Activated B cell treated with CpG ODN at 0.5 μM for 24 hours (primary cell): Measurements from ENCODE around the gene CCL1. TPM values are rescaled to one million over a fixed set of nuclear protein-coding genes. Genes with fewer than 3 reads are reported as not detected.

Source experiments
- ATAC-seq: fragments of 200-7000 bp; cut with Tn5 transposase; one replicate; pipeline ENCODE4 v1.10.0; 2021; ENCODE audit warnings: low read depth, mild to moderate bottlenecking, moderate library complexity
- CTCF ChIA-PET: fragments of 350-600 bp; sonication (Branson Sonifier 250); formaldehyde crosslinking; loops from one replicate; lab custom pipeline; 2021; ENCODE audit warnings: antibody characterized with exemption; lab: Charles Lee
- POLR2A ChIA-PET: fragments of 350-600 bp; sonication (Branson Sonifier 250); formaldehyde crosslinking; loops from one replicate; lab custom pipeline; 2021; ENCODE audit warnings: antibody characterized with exemption; lab: Charles Lee
- DNase-seq: peaks from one replicate; pipeline ENCODE4 v3.0.0; 2022
- H3K27ac Mint-ChIP-seq: one replicate; pipeline ENCODE4 v1.8.0; 2020; ENCODE audit warnings: mixed read lengths
- H3K27me3 Mint-ChIP-seq: one replicate; pipeline ENCODE4 v1.8.0; 2021; ENCODE audit warnings: mixed read lengths
- H3K36me3 Mint-ChIP-seq: one replicate; pipeline ENCODE4 v1.8.0; 2021; ENCODE audit warnings: low read depth, mixed read lengths
- H3K4me1 Mint-ChIP-seq: one replicate; pipeline ENCODE4 v1.8.0; 2021; ENCODE audit warnings: mixed read lengths
- H3K4me3 Mint-ChIP-seq: one replicate; pipeline ENCODE4 v1.8.0; 2020; ENCODE audit warnings: mild to moderate bottlenecking, mixed read lengths
- H3K9me3 Mint-ChIP-seq: one replicate; pipeline ENCODE4 v1.8.0; 2020; ENCODE audit warnings: mixed read lengths
- CTCF ChIP-seq: fragments of 200-600 bp; IDR thresholded peaks from one replicate; pipeline ENCODE4 v1.8.0; 2022; ENCODE audit warnings: antibody characterized with exemption, mild to moderate bottlenecking
- intact Hi-C: fragments of 100-400 bp; cut with micrococcal nuclease; formaldehyde crosslinking; loops from one replicate; pipeline ENCODE4 v1.15.1; 2024
- total RNA-seq: library from RNA; stranded (reverse); gene quantifications from 2 replicates; pipeline ENCODE4 v1.2.3, GENCODE V29; 2022

The CCL1 gene
- not detected in 2 replicates for total RNA-seq

- Mint-ChIP-seq H3K27me3 (peaks cover 20% of the 10 kb centered on the region), H3K36me3 (no peaks in the 10 kb centered on the region), H3K4me3 (no peak within 1 kb of the TSS), H3K4me1 (peaks cover 5% of the 10 kb centered on the region), H3K27ac (no peak within 1 kb of the TSS), H3K9me3 (no peaks in the 10 kb centered on the region)
- DNase-seq (no peak), ATAC-seq (no peak)
- intact Hi-C loops: loop anchor here (5.0 kb wide), 2 partner anchors 436 to 586 kb away; no protein-coding TSS in a partner anchor
- CTCF ChIA-PET: interaction anchor here (1.0 to 4.8 kb wide), 5 partner anchors 8 to 192 kb away, joined by 4 to 173 read pairs (median 10); no protein-coding TSS in a partner anchor
- POLR2A ChIA-PET: no interaction called here
- no peak for TF ChIP-seq CTCF
Observed at GRCh38 chr17:34363183-34363661, at the start of gene CCL1. CCL1 (minus strand) TSS chr17:34363233; CDS start chr17:34363161, 72 bp downstream.

GRCh38 chr17:34412534-34412933 lies 49.5 kb upstream of the CCL1 start:
- no peak for TF ChIP-seq CTCF
- POLR2A ChIA-PET: no interaction called here

GRCh38 chr17:34411646-34412421 lies 48.8 kb upstream of the CCL1 start:
- H3K27me3 Mint-ChIP-seq: peaks cover 18% of the 10 kb centered on the region
- ATAC-seq (no peak), DNase-seq (no peak)
- H3K4me3 Mint-ChIP-seq: no peak overlapping the region
- no peak overlapping the region for H3K27ac Mint-ChIP-seq
- intact Hi-C loops: no loop called here
- no peaks in the 10 kb centered on the region for H3K9me3 Mint-ChIP-seq
- no peak for TF ChIP-seq CTCF
- CTCF ChIA-PET: no interaction called here
- no peaks in the 10 kb centered on the region for H3K36me3 Mint-ChIP-seq
- H3K4me1 Mint-ChIP-seq: no peaks in the 10 kb centered on the region
- POLR2A ChIA-PET: no interaction called here

More at GRCh38 chr17:34412534-34412933, 49.5 kb upstream of the CCL1 start:
- DNase-seq (no peak), ATAC-seq (no peak)
- CTCF ChIA-PET: no interaction called here
- H3K27me3 Mint-ChIP-seq: peaks cover 15% of the 10 kb centered on the region
- no peaks in the 10 kb centered on the region for H3K36me3 Mint-ChIP-seq
- no peaks in the 10 kb centered on the region for H3K4me1 Mint-ChIP-seq
- no peak overlapping the region for H3K27ac Mint-ChIP-seq
- H3K4me3 Mint-ChIP-seq: no peak overlapping the region
- no peaks in the 10 kb centered on the region for H3K9me3 Mint-ChIP-seq
- intact Hi-C loops: no loop called here

- Mint-ChIP-seq H3K4me3 (no peak overlapping the region), H3K9me3 (no peaks in the 10 kb centered on the region), H3K27ac (no peak overlapping the region), H3K4me1 (no peaks in the 10 kb centered on the region), H3K27me3 (peaks cover 15% of the 10 kb centered on the region), H3K36me3 (no peaks in the 10 kb centered on the region)
- ChIA-PET CTCF (no interaction called here), POLR2A (no interaction called here)
- intact Hi-C loops: no loop called here
- no peak for TF ChIP-seq CTCF
- no peak for DNase-seq
- ATAC-seq: no peak
Observed at GRCh38 chr17:34409352-34409751, 46.3 kb upstream of the CCL1 start.

- H3K9me3 Mint-ChIP-seq: no peaks in the 10 kb centered on the region
- peaks cover 15% of the 10 kb centered on the region for H3K27me3 Mint-ChIP-seq
Observed at GRCh38 chr17:34408439-34408838, 45.4 kb upstream of the CCL1 start.

More at GRCh38 chr17:34408439-34408838, 45.4 kb upstream of the CCL1 start:
- H3K36me3 Mint-ChIP-seq: no peaks in the 10 kb centered on the region
- H3K4me1 Mint-ChIP-seq: no peaks in the 10 kb centered on the region
- TF ChIP-seq CTCF: no peak
- POLR2A ChIA-PET: no interaction called here
- no peak for ATAC-seq
- CTCF ChIA-PET: no interaction called here
- no peak for DNase-seq
- intact Hi-C loops: no loop called here
- H3K4me3 Mint-ChIP-seq: no peak overlapping the region
- H3K27ac Mint-ChIP-seq: no peak overlapping the region
